IgD-negative memory B cell (primary cell): ENCODE data around the gene DMC1. TPM values are rescaled to one million over a fixed set of nuclear protein-coding genes. Genes with fewer than 3 reads are reported as not detected.
A peak's percentile ranks its signal among the peaks of the same experiment; 100 is the strongest.
"Not testable (repeated sequence)": the region's sequence is repeated elsewhere in the genome, so short reads cannot be mapped to it uniquely, and the experiment has no call there.

Experiments used
- H3K27ac Mint-ChIP-seq, 3 donors: one replicate each; pipeline ENCODE4 v1.8.0; 2020 to 2022; ENCODE audit warnings: mild to moderate bottlenecking in 3 of 3, mixed read lengths in 3 of 3, moderate library complexity in 1 of 3
- H3K27me3 Mint-ChIP-seq: one replicate; pipeline ENCODE4 v1.8.0; 2021; ENCODE audit warnings: mixed read lengths
- H3K36me3 Mint-ChIP-seq: one replicate; pipeline ENCODE4 v1.8.0; 2020; ENCODE audit warnings: mild to moderate bottlenecking, mixed read lengths
- H3K4me1 Mint-ChIP-seq, 3 donors: one replicate each; pipeline ENCODE4 v1.8.0; 2020 to 2022; ENCODE audit warnings: mixed read lengths in 3 of 3, mild to moderate bottlenecking in 1 of 3
- H3K4me3 Mint-ChIP-seq, 4 donors: one replicate each; pipeline ENCODE4 v1.8.0; 2020 to 2022; ENCODE audit warnings: mild to moderate bottlenecking in 4 of 4, mixed read lengths in 4 of 4, moderate library complexity in 3 of 4
- H3K9me3 Mint-ChIP-seq, 3 donors: one replicate each; pipeline ENCODE4 v1.8.0; 2020 to 2021; ENCODE audit warnings: mixed read lengths in 3 of 3, mild to moderate bottlenecking in 1 of 3
- polyA plus RNA-seq: library from polyadenylated mRNA; unstranded; fragments of 300-500 nt; fragmentation: Illumina TruSeq; gene quantifications from one replicate; pipeline ENCODE4 v1.2.3, GENCODE V29; 2021

DMC1 gene, protein sequence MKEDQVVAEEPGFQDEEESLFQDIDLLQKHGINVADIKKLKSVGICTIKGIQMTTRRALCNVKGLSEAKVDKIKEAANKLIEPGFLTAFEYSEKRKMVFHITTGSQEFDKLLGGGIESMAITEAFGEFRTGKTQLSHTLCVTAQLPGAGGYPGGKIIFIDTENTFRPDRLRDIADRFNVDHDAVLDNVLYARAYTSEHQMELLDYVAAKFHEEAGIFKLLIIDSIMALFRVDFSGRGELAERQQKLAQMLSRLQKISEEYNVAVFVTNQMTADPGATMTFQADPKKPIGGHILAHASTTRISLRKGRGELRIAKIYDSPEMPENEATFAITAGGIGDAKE
- polyA plus RNA-seq, result not detected

DNA sequence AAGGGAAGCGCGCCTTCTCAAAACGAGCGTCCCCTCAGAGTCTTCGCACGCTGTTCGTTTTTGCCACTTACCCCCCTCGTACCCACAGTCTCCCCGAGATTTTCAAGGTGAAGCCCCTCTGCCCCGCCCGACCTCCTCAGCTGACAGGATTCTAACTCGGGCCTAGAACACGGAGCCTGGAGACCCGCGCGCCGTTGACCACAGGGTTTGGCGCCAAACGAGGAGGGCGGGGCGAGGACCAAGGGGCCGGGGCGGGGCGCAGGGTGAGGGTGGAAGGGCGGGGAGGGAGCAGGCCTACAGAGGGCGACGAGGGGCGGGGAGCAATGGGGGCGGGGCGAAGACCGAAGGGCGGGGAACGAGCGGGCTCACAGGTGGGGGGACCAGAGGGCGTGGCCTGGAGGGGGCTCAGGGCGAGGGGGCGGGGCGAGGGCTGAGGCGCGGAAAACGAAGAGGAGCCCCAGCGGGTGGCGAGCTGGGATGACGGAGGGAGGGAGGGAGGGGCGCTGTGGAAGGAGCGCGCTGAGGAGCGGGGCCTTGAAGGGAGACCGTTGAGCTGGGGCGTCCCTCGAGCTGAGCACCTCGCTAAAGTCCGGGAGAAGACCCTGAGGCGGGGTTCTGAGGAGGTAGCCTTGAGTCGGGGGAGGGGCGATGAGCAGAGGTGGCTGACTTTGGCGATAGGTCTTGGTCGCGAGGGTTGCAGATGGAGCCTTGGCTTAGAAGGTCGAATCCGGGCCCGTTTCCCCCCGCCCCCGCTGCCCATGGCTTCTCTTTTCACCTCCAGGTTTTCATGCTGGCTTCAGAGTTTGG lies at the start of gene DMC1:
Gene DMC1, minus strand, starts transcription at position 212 of the 807 bp plus-strand sequence. CDS start 1,927 bp downstream, outside the sequence.
- H3K27me3 Mint-ChIP-seq, result no peaks in the 10 kb centered on the region

DNA sequence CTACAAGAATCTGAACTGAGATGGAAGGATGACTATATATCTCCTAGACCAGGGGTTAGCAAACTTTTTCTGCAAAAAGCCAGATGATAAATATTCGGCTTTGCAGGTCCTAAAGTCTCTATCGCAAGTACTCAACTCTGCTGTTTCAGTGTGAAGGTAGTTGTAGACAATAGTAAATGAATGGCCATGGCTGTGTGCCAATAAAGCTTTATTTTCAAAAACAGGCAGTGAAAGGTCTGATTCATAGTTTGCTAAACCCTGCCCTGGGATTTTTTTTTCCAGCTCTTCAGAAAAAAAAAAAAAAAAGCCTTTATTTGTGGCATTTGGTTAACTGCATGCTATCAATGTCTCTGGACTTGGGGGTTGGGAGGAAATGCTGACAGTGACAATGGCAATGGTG lies 48.7 kb upstream of the DMC1 start:
- Mint-ChIP-seq H3K36me3 (no peaks in the 10 kb centered on the region), H3K4me3 (peak overlapping the region in 1 of 4 donors; percentile 5), H3K27ac (no peak overlapping the region), H3K27me3 (peaks cover 22% of the 10 kb centered on the region), H3K9me3 (peaks cover 0 to 8% (median 5%) of the 10 kb centered on the region in 3 donors), H3K4me1 (no peaks in the 10 kb centered on the region)

More for the DNA sequence above, at the start of gene DMC1:
- H3K9me3 Mint-ChIP-seq, result no peaks in the 10 kb centered on the region
- peak within 1 kb of the TSS; percentile 40 to 82 (median 68) for H3K27ac Mint-ChIP-seq
- peaks cover 1% of the 10 kb centered on the region for H3K36me3 Mint-ChIP-seq
- peak within 1 kb of the TSS; percentile 83 to 96 (median 90) for H3K4me3 Mint-ChIP-seq
- peaks cover 9 to 14% (median 9%) of the 10 kb centered on the region in 3 donors for H3K4me1 Mint-ChIP-seq

DNA sequence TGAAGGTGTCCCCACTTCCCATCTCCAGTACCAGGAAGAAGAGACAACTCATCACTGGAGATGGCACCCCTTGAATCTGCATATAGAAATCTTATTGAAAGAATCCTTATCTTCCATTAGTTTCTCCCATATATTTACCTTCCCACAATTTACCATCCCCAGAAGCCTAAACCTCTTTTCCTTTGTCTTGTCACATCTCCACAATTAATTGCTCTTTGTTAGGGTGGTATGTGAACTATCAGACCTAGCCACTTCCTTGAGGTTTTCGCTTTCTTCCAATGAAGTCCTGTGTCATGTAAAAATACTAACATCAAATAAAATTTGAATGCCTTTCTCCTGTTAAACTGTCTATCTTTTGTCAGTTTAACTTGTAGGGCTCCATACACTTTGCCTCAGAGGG lies 48.3 kb upstream of the DMC1 start:
- peaks cover 22% of the 10 kb centered on the region for H3K27me3 Mint-ChIP-seq
- H3K4me3 Mint-ChIP-seq, result no peak overlapping the region
- H3K27ac Mint-ChIP-seq, result no peak overlapping the region
- H3K9me3 Mint-ChIP-seq, result peaks cover 0 to 8% (median 5%) of the 10 kb centered on the region in 3 donors
- no peaks in the 10 kb centered on the region for H3K36me3 Mint-ChIP-seq
- no peaks in the 10 kb centered on the region for H3K4me1 Mint-ChIP-seq

DNA sequence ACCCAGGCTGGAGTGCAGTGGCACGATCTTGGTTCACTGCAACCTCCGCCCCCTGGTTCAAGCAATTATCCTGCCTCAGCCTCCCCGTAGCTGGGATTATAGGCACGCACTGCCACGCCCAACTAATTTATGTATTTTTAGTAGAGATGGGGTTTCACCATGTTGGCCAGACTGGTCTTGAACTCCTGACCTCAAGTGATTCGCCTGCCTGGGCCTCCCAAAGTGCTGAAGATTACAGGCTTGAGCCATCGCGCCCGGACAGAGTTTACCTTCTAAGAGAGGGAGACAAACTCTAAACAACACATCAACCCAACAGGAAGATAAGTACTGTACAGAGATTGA lies 45.1 kb upstream of the DMC1 start:
- H3K27ac Mint-ChIP-seq, result peak overlapping the region in 1 of 3 donors; percentile 2
- H3K4me1 Mint-ChIP-seq, H3K4me3 Mint-ChIP-seq, H3K36me3 Mint-ChIP-seq: not testable (repeated sequence)
- peaks cover 0 to 10% (median 5%) of the 10 kb centered on the region in 3 donors for H3K9me3 Mint-ChIP-seq
- H3K27me3 Mint-ChIP-seq, result peaks cover 22% of the 10 kb centered on the region

DNA sequence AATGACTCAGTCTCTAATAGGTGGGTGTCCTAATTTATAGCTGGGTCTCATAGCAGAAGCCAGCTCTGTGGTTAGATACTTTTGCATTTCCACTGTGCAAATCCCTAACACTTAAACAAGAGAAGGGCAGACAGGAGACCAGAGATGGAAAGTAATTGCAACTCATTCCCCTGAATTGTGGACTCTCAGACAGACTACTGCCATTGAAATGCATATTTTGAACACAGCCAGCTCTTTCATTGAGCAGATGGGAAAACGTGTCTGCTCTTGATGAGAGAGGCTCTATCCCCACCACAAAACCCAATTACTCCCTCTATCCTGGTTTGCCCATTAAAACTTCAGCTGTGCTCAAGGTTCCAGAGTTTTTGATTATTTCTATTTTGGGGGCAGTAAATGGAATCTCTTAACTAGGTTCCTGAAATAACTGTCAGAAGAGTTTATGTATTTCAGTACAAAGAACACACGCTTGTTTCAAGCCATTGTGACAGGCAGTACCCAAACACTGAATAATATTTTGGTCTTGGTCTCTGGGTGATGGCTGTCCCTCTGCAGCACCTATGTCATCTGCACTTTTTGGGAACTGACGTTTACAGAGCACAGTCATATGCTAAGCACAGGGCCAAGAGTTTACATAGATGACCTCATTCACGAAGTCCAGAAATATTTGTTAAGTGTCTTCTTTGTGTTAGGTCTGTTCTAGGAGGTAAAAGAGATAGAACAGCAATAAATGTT lies 44.5 kb upstream of the DMC1 start:
- no peak overlapping the region for H3K27ac Mint-ChIP-seq

DNA sequence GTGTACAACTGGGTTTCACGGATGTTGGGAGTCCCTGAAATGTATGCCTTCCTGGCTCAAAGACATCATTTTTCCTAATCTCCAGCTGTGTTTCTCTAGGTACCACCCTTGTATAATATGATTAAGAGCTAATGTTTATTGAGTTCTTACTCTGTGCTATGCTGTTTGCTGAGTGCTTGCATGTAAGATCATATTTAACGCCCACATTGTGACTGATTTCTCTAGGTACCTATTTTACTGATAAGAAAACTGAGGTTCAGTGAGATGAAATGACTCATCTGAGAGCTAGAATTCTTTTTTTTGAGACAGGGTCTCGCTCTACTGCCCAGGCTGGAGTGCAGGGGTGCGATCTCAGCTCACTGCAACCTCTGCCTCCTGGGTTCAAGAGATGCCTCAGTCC lies 43.6 kb upstream of the DMC1 start:
- H3K36me3 Mint-ChIP-seq, result peaks cover 3% of the 10 kb centered on the region
- no peak overlapping the region for H3K27ac Mint-ChIP-seq
- H3K4me3 Mint-ChIP-seq, result no peak overlapping the region
- peaks cover 19% of the 10 kb centered on the region for H3K27me3 Mint-ChIP-seq
- no peaks in the 10 kb centered on the region for H3K4me1 Mint-ChIP-seq
- peaks cover 0 to 10% (median 5%) of the 10 kb centered on the region in 3 donors for H3K9me3 Mint-ChIP-seq

More for the DNA sequence above, 44.5 kb upstream of the DMC1 start:
- H3K27me3 Mint-ChIP-seq, result peaks cover 22% of the 10 kb centered on the region
- H3K36me3 Mint-ChIP-seq, result no peaks in the 10 kb centered on the region
- no peak overlapping the region for H3K4me3 Mint-ChIP-seq
- H3K4me1 Mint-ChIP-seq, result no peaks in the 10 kb centered on the region
- peaks cover 0 to 10% (median 5%) of the 10 kb centered on the region in 3 donors for H3K9me3 Mint-ChIP-seq

DNA sequence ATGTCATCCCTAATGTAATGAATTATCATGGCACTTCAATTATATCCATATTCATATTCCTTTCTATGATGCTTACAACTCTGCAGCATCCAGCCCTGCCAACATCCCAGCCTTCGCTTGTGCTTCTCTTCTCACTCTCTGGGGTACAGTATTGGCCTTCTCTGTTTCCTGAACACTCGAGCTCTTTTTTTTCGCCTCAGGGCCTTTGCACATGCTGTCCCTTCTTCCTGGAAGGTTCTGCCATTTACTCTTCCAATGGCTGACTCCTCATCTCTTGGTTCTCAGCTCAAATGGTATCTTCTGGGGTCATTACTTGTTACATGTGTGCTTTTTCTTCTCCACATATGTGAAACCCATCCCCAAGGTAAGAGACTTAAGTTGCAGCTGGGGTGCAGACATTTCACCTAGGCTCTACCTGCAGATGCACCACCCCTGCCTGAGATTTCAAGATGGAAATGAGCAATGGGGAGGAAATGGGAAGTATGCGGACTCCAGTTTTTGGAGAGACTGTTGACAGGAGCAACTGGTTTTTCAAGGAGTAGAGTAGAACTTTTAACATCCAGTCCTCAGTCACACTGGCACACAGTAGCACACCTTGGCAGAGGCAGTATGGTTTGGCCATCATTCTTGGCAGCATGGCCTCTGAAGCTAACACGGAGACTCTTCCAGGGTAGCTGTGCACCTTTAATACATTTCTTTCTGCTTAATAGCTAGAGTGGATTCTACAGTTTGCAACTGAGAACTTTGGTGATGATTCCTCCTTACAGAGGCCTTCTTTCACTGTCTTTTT lies 42.4 kb upstream of the DMC1 start:
- H3K27me3 Mint-ChIP-seq, result peaks cover 14% of the 10 kb centered on the region
- H3K4me3 Mint-ChIP-seq, result peak overlapping the region in 1 of 4 donors; percentile 43
- H3K9me3 Mint-ChIP-seq, result peaks cover 0 to 7% (median 0%) of the 10 kb centered on the region in 3 donors
- H3K4me1 Mint-ChIP-seq, result no peaks in the 10 kb centered on the region
- peaks cover 3% of the 10 kb centered on the region for H3K36me3 Mint-ChIP-seq
- H3K27ac Mint-ChIP-seq, result no peak overlapping the region

DNA sequence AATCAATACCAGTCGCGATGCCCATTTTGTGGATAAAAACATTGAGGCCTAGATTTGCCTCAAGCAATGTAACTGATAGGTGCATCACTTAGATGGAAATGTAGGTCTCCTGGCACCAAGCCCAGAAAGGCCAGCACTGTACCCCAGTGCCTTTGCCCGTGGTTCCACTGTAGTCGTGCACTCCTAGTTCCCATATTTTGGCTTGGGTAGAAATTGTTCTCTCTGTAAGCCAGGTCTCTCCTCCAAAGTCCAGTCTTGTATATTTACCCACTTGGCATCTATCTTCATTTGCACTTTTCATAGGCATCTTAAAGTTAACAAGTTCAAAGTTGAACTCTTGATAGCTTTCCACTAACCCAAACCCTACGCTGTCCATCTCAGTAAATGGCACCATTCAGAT lies 41.6 kb upstream of the DMC1 start:
- no peaks in the 10 kb centered on the region for H3K4me1 Mint-ChIP-seq
- H3K27ac Mint-ChIP-seq, result peak overlapping the region in 1 of 3 donors; percentile 26

DNA sequence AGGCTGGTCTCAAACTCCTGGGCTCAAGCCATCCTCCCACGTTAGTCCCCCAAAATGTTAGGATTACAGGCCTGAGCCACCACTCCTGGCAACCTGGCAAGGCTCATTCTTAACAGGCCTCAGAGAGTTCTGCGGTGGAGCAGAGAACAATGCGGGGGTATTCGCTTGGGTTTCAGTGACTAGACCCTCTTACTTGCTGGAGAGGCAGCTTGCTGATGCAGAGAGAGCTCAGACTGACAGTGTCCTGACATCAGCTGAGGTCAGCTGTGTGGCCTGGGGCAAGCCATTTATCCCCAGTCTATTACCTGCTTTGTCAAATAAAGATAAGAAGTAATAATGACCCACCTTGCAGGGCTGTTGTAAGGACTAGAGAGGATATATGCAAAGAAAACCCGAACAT lies 40.3 kb upstream of the DMC1 start:
- no peak overlapping the region for H3K27ac Mint-ChIP-seq
- peaks cover 0 to 4% (median 0%) of the 10 kb centered on the region in 3 donors for H3K9me3 Mint-ChIP-seq
- H3K36me3 Mint-ChIP-seq, result peaks cover 3% of the 10 kb centered on the region
- H3K4me3 Mint-ChIP-seq, result no peak overlapping the region
- peaks cover 4% of the 10 kb centered on the region for H3K27me3 Mint-ChIP-seq
- H3K4me1 Mint-ChIP-seq, result no peaks in the 10 kb centered on the region

More for the DNA sequence above, 41.6 kb upstream of the DMC1 start:
- H3K27me3 Mint-ChIP-seq, result peaks cover 9% of the 10 kb centered on the region
- no peak overlapping the region for H3K4me3 Mint-ChIP-seq
- peaks cover 3% of the 10 kb centered on the region for H3K36me3 Mint-ChIP-seq
- peaks cover 0 to 5% (median 0%) of the 10 kb centered on the region in 3 donors for H3K9me3 Mint-ChIP-seq

DNA sequence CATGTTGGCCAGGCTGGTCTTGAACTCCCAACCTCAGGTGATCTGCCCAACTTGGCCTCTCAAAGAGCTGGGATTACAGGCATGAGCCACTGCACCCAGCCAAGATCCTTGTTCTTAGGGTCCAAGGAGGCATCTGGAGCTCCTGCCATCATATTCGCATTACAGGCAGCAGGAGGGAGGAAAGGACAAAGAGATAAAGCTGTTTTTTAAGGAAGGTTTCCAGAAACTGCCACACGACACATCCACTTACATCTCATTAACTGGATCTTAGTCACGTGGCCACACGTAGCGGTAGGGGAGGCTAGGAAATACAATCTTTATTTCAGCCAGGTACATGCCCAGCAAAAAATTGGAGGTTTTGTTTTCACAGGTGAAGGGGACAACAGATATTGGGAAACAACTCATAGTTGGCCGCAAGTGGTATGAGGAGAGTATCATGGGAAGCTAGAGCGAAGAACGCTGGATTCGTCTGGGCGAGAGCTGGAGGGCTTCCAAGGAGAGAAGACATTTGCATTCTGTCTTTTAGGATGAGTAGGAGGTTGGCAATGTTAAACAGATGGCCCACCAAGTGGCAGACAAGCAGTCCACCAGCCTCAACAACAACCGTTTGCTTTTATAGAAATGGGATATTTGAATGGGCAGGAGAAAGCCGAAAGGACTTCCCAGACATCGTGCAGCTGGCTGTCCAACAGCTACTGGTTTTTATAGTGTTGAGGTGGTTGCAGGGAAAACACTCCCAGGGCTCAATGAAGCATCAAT lies 39.2 kb upstream of the DMC1 start:
- Mint-ChIP-seq H3K4me1 (no peaks in the 10 kb centered on the region), H3K4me3 (no peak overlapping the region), H3K9me3 (peaks cover 0 to 4% (median 0%) of the 10 kb centered on the region in 3 donors), H3K27ac (peak overlapping the region in 1 of 3 donors; percentile 67), H3K36me3 (peaks cover 3% of the 10 kb centered on the region), H3K27me3 (peaks cover 4% of the 10 kb centered on the region)

DNA sequence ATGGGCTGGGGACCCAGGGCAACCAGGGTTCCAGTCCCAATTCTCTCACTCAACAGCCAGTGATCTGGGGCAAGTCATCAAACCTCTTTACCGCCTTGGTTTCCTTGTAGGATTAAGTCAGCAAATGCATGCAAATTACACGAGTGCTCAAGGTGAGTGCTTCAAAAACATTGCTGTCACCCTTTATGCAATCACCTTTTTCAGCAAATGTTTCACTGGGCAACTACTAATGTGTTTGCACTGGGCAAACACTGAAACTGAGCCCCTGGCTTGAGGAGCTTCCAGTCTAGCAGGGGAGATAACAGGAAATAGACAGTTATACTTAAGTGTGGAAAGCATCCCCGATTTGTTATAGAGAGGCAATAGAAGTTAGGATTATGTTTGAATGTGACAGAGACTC lies 37.7 kb upstream of the DMC1 start:
- peaks cover 3% of the 10 kb centered on the region for H3K36me3 Mint-ChIP-seq
- H3K27ac Mint-ChIP-seq, result no peak overlapping the region
- no peaks in the 10 kb centered on the region for H3K4me1 Mint-ChIP-seq
- H3K4me3 Mint-ChIP-seq, result no peak overlapping the region
- peaks cover 6% of the 10 kb centered on the region for H3K27me3 Mint-ChIP-seq
- peaks cover 0 to 4% (median 0%) of the 10 kb centered on the region in 3 donors for H3K9me3 Mint-ChIP-seq

DNA sequence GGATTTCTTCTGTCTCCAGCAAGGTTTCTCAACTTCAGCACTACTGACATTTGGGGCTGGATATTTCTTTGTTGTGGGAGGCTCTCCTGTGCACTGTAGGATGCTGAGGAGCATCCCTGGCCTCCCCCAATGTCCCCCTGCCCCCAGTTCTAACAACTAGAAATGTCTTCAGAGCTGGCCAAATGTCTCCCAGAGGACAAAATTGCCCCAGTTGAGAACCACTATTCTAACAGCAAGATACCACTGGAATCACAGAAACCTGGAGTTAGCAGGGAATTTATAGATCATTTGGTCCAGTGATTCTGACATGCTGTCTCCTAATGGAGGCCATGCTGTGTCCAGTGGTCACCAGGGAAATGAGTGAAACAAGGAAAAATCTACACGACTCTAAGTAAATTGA lies 32.2 kb upstream of the DMC1 start:
- Mint-ChIP-seq H3K4me3 (no peak overlapping the region), H3K4me1 (no peaks in the 10 kb centered on the region), H3K9me3 (peaks cover 0 to 1% (median 0%) of the 10 kb centered on the region in 3 donors), H3K36me3 (no peaks in the 10 kb centered on the region), H3K27ac (no peak overlapping the region), H3K27me3 (peaks cover 6% of the 10 kb centered on the region)

DNA sequence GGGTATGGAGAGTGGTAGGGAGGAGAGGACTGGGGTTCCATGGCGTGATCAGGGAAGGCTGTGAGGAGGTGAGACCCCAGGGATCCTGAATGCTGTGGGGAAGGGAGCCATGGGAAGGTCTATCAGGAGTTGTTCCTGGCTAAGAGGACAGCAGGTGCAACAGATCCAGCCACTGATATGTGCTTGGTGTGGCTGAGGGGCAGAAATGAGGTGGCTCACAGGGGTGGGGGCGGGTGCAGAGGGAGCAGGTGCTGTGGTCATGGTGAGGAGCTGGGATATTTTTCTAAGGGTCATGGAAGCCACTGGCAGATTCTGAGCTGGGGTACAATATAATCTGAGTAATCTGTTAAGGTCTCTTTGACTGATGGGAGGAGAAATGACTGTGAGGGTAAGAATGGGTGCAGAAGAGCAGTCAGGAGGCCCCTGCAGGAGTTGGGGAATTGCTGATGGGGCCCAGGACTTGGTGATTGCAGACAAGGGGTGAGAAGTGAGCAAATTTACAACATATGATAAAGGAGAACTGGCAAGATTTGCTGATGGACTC lies 31.3 kb upstream of the DMC1 start:
- Mint-ChIP-seq H3K27me3 (peaks cover 7% of the 10 kb centered on the region), H3K27ac (peak overlapping the region in 1 of 3 donors; percentile 16), H3K9me3 (peaks cover 0 to 1% (median 0%) of the 10 kb centered on the region in 3 donors), H3K36me3 (no peaks in the 10 kb centered on the region), H3K4me3 (no peak overlapping the region), H3K4me1 (no peaks in the 10 kb centered on the region)
